ENCODE results near the gene TRPM3.

DNA sequence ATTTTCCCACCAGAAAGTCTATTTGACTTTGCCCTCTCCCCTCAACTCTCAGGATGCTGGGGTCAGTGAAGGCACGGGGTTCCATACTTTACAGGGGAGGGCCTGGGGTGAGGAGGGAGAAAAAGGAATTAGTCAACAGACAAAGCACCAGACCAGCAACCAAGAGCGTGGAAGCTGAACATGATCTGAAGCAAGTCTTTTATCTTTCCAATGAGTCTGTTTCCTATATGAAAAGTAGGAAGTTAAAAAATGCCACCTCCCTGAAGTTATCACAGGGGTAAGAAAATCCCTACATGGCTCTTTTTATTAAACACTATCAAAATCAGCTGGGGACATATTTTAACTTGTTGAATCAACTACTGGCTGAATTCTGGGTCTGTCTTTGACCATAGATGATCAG lies 337.0 kb downstream of the TRPM3 start:
- TF ChIP-seq, protein P1, sequence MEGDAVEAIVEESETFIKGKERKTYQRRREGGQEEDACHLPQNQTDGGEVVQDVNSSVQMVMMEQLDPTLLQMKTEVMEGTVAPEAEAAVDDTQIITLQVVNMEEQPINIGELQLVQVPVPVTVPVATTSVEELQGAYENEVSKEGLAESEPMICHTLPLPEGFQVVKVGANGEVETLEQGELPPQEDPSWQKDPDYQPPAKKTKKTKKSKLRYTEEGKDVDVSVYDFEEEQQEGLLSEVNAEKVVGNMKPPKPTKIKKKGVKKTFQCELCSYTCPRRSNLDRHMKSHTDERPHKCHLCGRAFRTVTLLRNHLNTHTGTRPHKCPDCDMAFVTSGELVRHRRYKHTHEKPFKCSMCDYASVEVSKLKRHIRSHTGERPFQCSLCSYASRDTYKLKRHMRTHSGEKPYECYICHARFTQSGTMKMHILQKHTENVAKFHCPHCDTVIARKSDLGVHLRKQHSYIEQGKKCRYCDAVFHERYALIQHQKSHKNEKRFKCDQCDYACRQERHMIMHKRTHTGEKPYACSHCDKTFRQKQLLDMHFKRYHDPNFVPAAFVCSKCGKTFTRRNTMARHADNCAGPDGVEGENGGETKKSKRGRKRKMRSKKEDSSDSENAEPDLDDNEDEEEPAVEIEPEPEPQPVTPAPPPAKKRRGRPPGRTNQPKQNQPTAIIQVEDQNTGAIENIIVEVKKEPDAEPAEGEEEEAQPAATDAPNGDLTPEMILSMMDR (conservative IDR thresholded peaks at IDR 0.05; ENCODE audit: low read depth, low read length) = no peak
- TF ChIP-seq EZH2 (IDR thresholded peaks at IDR 0.05; ENCODE audit: low read length, unreplicated experiment) (no peak), EZH2phosphoT487 (IDR thresholded peaks at IDR 0.05; ENCODE audit: borderline replicate concordance, low read length) (no peak)

Data from PC-3 (cell line).